ENCODE data around the gene DNAJC11. TPM values are rescaled to one million over a fixed set of nuclear protein-coding genes. Genes with fewer than 3 reads are reported as not detected.

DNAJC11 gene
- total and polyA plus RNA-seq, 4 experiments from 2014 or later = 10.5 to 41.6 (median 31.7) TPM

- Histone ChIP-seq H3K27me3 (ENCODE audit: insufficient read depth, low read length) (no peaks in the 10 kb centered on the region), H3K36me3 (ENCODE audit: insufficient read depth, low read length) (peaks cover 27% of the 10 kb centered on the region), H3K27ac (ENCODE audit: low read depth, low read length) (no peak overlapping the region), H3K4me3 (ENCODE audit: low read length in 2 of 2) (no peak overlapping the region), H3K9me3 (ENCODE audit: control insufficient read depth in 1 of 2, low read length in 2 of 2) (no peaks in the 10 kb centered on the region), H3K4me1 (ENCODE audit: insufficient read depth, low read length) (peaks cover 23% of the 10 kb centered on the region)
- DNase-seq = no peak
- peak overlapping the region in 3 of 7 donors; percentile 52 to 79 (median 75) for H3K27ac Mint-ChIP-seq
- peak overlapping the region; percentile 20 to 95 (median 91) for H3K4me3 Mint-ChIP-seq
- intact Hi-C loops (cut with micrococcal nuclease) = no loop called here
- ChIA-PET CTCF (ENCODE audit: partially characterized antibody) (interaction anchor here (1.0 to 1.5 kb wide), 3 partner anchors 20 to 188 kb away, joined by 4 read pairs; no protein-coding TSS in a partner anchor), POLR2A (ENCODE audit: partially characterized antibody) (interaction anchor here (10.0 kb wide), 1 partner anchor 25 kb away, joined by 117 read pairs; the partner anchor contains the start of gene KLHL21)
- no peaks in the 10 kb centered on the region for H3K9me3 Mint-ChIP-seq
- no peaks in the 10 kb centered on the region for H3K27me3 Mint-ChIP-seq
- peaks cover 10 to 36% of the 10 kb centered on the region in 2 donors for H3K36me3 Mint-ChIP-seq
- H3K4me1 Mint-ChIP-seq = peaks cover 15 to 35% (median 28%) of the 10 kb centered on the region in 4 donors
Observed at GRCh38 chr1:6627031-6627430, 74.6 kb downstream of the DNAJC11 start.

- ChIA-PET CTCF (ENCODE audit: partially characterized antibody) (interaction anchor here (1.0 to 2.5 kb wide), 4 partner anchors 21 to 187 kb away, joined by 4 to 8 read pairs (median 4); partner anchors contain the start of gene ZBTB48), POLR2A (ENCODE audit: partially characterized antibody) (interaction anchor here (1.6 to 10.0 kb wide), 2 partner anchors 12 to 24 kb away, joined by 5 to 117 read pairs; partner anchors contain the start of genes KLHL21 and PHF13)
- no peaks in the 10 kb centered on the region for H3K27me3 ChIP-seq (ENCODE audit: insufficient read depth, low read length)
- Mint-ChIP-seq H3K9me3 (no peaks in the 10 kb centered on the region), H3K27me3 (no peaks in the 10 kb centered on the region), H3K4me3 (peak overlapping the region; percentile 90 to 95 (median 94)), H3K4me1 (peaks cover 15 to 35% (median 28%) of the 10 kb centered on the region in 4 donors), H3K36me3 (peaks cover 10 to 35% of the 10 kb centered on the region in 2 donors), H3K27ac (peak overlapping the region; percentile 75 to 93 (median 90))
- no peaks in the 10 kb centered on the region for H3K9me3 ChIP-seq (ENCODE audit: control insufficient read depth in 1 of 2, low read length in 2 of 2)
- H3K4me1 ChIP-seq (ENCODE audit: insufficient read depth, low read length) = peaks cover 23% of the 10 kb centered on the region
- DNase-seq = peak in 1 of 5 donors; percentile 8
- peaks cover 35% of the 10 kb centered on the region for H3K36me3 ChIP-seq (ENCODE audit: insufficient read depth, low read length)
- intact Hi-C loops (cut with micrococcal nuclease) = loop anchor here (1.0 to 2.0 kb wide), 5 partner anchors 12 to 71 kb away; partner anchors contain the start of genes KLHL21, NOL9, PHF13 and ZBTB48
- peak overlapping the region; percentile 63 to 73 for H3K4me3 ChIP-seq (ENCODE audit: low read length in 2 of 2)
- H3K27ac ChIP-seq (ENCODE audit: low read depth, low read length) = peak overlapping the region; percentile 60
Observed at GRCh38 chr1:6625584-6626149, 75.9 kb downstream of the DNAJC11 start.

GRCh38 chr1:6624710-6625583 is 76.7 kb downstream of the DNAJC11 start, which contains the start of gene THAP3:
THAP3 (plus strand) TSS chr1:6624868; CDS start chr1:6625219, 351 bp downstream.
- H3K9me3 Mint-ChIP-seq = no peaks in the 10 kb centered on the region
- POLR2A ChIA-PET (ENCODE audit: partially characterized antibody) = interaction anchor here (0.6 to 10.0 kb wide), 8 partner anchors 9 to 1306 kb away, joined by 3 to 117 read pairs (median 5); partner anchors contain the start of genes KLHL21, NOL9, PHF13 and TNFRSF25
- peaks cover 10 to 35% of the 10 kb centered on the region in 2 donors for H3K36me3 Mint-ChIP-seq
- peak within 1 kb of the TSS; percentile 78 to 93 (median 90) for H3K27ac Mint-ChIP-seq
- H3K27me3 Mint-ChIP-seq = no peaks in the 10 kb centered on the region
- Histone ChIP-seq H3K4me1 (ENCODE audit: insufficient read depth, low read length) (peaks cover 23% of the 10 kb centered on the region), H3K36me3 (ENCODE audit: insufficient read depth, low read length) (peaks cover 38% of the 10 kb centered on the region), H3K4me3 (ENCODE audit: low read length in 2 of 2) (peak within 1 kb of the TSS; percentile 63 to 73), H3K27ac (ENCODE audit: low read depth, low read length) (peak within 1 kb of the TSS; percentile 60), H3K27me3 (ENCODE audit: insufficient read depth, low read length) (no peaks in the 10 kb centered on the region), H3K9me3 (ENCODE audit: control insufficient read depth in 1 of 2, low read length in 2 of 2) (no peaks in the 10 kb centered on the region)
- peaks cover 15 to 35% (median 28%) of the 10 kb centered on the region in 4 donors for H3K4me1 Mint-ChIP-seq
- peak within 1 kb of the TSS; percentile 90 to 95 (median 94) for H3K4me3 Mint-ChIP-seq
- intact Hi-C loops (cut with micrococcal nuclease) = loop anchor here (1.0 to 2.0 kb wide), 5 partner anchors 12 to 71 kb away; partner anchors contain the start of genes KLHL21, NOL9, PHF13 and ZBTB48
- CTCF ChIA-PET (ENCODE audit: partially characterized antibody) = interaction anchor here (1.0 to 2.5 kb wide), 5 partner anchors 9 to 135 kb away, joined by 4 to 13 read pairs (median 8); partner anchors contain the start of genes KLHL21 and ZBTB48
- peak; percentile 84 to 91 (median 86) for DNase-seq

GRCh38 chr1:6623269-6623965 is 78.2 kb downstream of the DNAJC11 start:
- CTCF ChIA-PET (ENCODE audit: partially characterized antibody) = interaction anchor here (0.7 to 2.5 kb wide), 7 partner anchors 8 to 160 kb away, joined by 3 to 13 read pairs (median 5); partner anchors contain the start of genes KLHL21 and ZBTB48

GRCh38 chr1:6622396-6623152 is 79.0 kb downstream of the DNAJC11 start:
- H3K36me3 ChIP-seq (ENCODE audit: insufficient read depth, low read length) = peaks cover 28% of the 10 kb centered on the region
- no peaks in the 10 kb centered on the region for H3K9me3 Mint-ChIP-seq
- H3K27me3 Mint-ChIP-seq = no peaks in the 10 kb centered on the region
- no peak overlapping the region for H3K27ac ChIP-seq (ENCODE audit: low read depth, low read length)
- H3K36me3 Mint-ChIP-seq = peaks cover 5 to 32% of the 10 kb centered on the region in 2 donors
- peaks cover 10 to 31% (median 21%) of the 10 kb centered on the region in 4 donors for H3K4me1 Mint-ChIP-seq
- peaks cover 17% of the 10 kb centered on the region for H3K4me1 ChIP-seq (ENCODE audit: insufficient read depth, low read length)
- no peaks in the 10 kb centered on the region for H3K27me3 ChIP-seq (ENCODE audit: insufficient read depth, low read length)
- no peak overlapping the region for H3K4me3 ChIP-seq (ENCODE audit: low read length in 2 of 2)
- H3K27ac Mint-ChIP-seq = peak overlapping the region in 2 of 7 donors; percentile 24 to 51
- H3K9me3 ChIP-seq (ENCODE audit: control insufficient read depth in 1 of 2, low read length in 2 of 2) = no peaks in the 10 kb centered on the region
- H3K4me3 Mint-ChIP-seq = peak overlapping the region in 1 of 8 donors; percentile 29
- DNase-seq = no peak
- intact Hi-C loops (cut with micrococcal nuclease) = no loop called here
- ChIA-PET CTCF (ENCODE audit: partially characterized antibody) (interaction anchor here (1.0 to 2.5 kb wide), 5 partner anchors 10 to 68 kb away, joined by 3 to 12 read pairs (median 9); partner anchors contain the start of gene NOL9), POLR2A (ENCODE audit: partially characterized antibody) (interaction anchor here (0.6 to 10.0 kb wide), 3 partner anchors 21 to 42 kb away, joined by 3 to 117 read pairs (median 14); partner anchors contain the start of genes KLHL21 and ZBTB48)

More at GRCh38 chr1:6623269-6623965, 78.2 kb downstream of the DNAJC11 start:
- Histone ChIP-seq H3K4me3 (ENCODE audit: low read length in 2 of 2) (no peak overlapping the region), H3K36me3 (ENCODE audit: insufficient read depth, low read length) (peaks cover 28% of the 10 kb centered on the region), H3K27ac (ENCODE audit: low read depth, low read length) (no peak overlapping the region), H3K27me3 (ENCODE audit: insufficient read depth, low read length) (no peaks in the 10 kb centered on the region), H3K4me1 (ENCODE audit: insufficient read depth, low read length) (peaks cover 23% of the 10 kb centered on the region), H3K9me3 (ENCODE audit: control insufficient read depth in 1 of 2, low read length in 2 of 2) (no peaks in the 10 kb centered on the region)
- H3K27me3 Mint-ChIP-seq = no peaks in the 10 kb centered on the region
- H3K9me3 Mint-ChIP-seq = no peaks in the 10 kb centered on the region
- H3K27ac Mint-ChIP-seq = peak overlapping the region in 2 of 7 donors; percentile 51 to 78
- intact Hi-C loops (cut with micrococcal nuclease) = no loop called here
- DNase-seq = no peak
- POLR2A ChIA-PET (ENCODE audit: partially characterized antibody) = interaction anchor here (1.0 to 10.0 kb wide), 5 partner anchors 22 to 158 kb away, joined by 3 to 117 read pairs (median 8); partner anchors contain the start of genes KLHL21, NOL9, TNFRSF25 and ZBTB48
- peaks cover 8 to 33% of the 10 kb centered on the region in 2 donors for H3K36me3 Mint-ChIP-seq
- peaks cover 14 to 35% (median 26%) of the 10 kb centered on the region in 4 donors for H3K4me1 Mint-ChIP-seq
- H3K4me3 Mint-ChIP-seq = peak overlapping the region in 3 of 8 donors; percentile 24 to 65 (median 29)

All from CD4-positive, alpha-beta memory T cell (primary cell).